H7 (cell line): ENCODE results near the gene BRINP3. TPM values are rescaled to one million over a fixed set of nuclear protein-coding genes. Genes with fewer than 3 reads are reported as not detected.

Source experiments
- DNase-seq: peaks from one replicate; pipeline ENCODE4 v3.0.0; 2012
- H3K27me3 ChIP-seq: 2 replicates; pipeline ENCODE4 v1.6.0; 2011; ENCODE audit warnings: mild to moderate bottlenecking, low read length; ENCODE audit not compliant: control insufficient read depth, insufficient read depth
- H3K36me3 ChIP-seq: replicated peaks from 2 replicates; pipeline ENCODE4 v1.5.1; 2011; ENCODE audit warnings: low read length; ENCODE audit not compliant: control insufficient read depth, insufficient read depth
- H3K4me3 ChIP-seq: 2 replicates; pipeline ENCODE4 v1.5.1; 2011; ENCODE audit warnings: low read depth, mild to moderate bottlenecking, control low read depth, low read length, moderate library complexity; ENCODE audit not compliant: insufficient read depth
- total RNA-seq: library from RNA; depleted of rRNA; stranded (reverse); fragments of >200 nt; shearing (Covaris generic); gene quantifications from 2 replicates; pipeline ENCODE4 v1.2.3, GENCODE V29; 2014

BRINP3 gene
- total RNA-seq, 1 experiment from 2014 or later = not detected

DNA sequence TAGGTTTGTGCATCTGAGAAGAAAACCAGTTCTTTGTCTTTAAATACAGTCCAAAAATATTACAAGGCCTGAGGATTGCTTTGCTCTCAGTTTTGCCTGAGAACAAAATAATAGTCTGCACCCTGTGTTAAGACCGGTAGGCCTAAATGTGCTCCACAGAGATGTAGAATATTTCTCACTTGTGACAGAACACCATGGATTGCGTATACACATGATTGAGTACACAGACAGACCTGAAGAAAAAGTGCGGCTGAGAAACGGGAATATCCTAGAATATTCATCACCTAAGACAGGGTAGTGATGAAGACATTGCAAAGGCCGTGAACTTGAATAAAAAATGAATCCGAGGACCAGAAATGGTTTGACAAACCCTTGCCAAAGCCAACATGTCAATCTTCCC lies 155.4 kb downstream of the BRINP3 start:
- no peaks in the 10 kb centered on the region for H3K36me3 ChIP-seq
- H3K27me3 ChIP-seq = no peaks in the 10 kb centered on the region
- DNase-seq = no peak
- no peak overlapping the region for H3K4me3 ChIP-seq

- Histone ChIP-seq H3K36me3 (no peaks in the 10 kb centered on the region), H3K27me3 (no peaks in the 10 kb centered on the region), H3K4me3 (no peak overlapping the region)
- no peak for DNase-seq
Measured at GRCh38 chr1:190320952-190321351, 156.7 kb downstream of the BRINP3 start.

GRCh38 chr1:190312763-190313162 lies 164.9 kb downstream of the BRINP3 start:
- no peaks in the 10 kb centered on the region for H3K36me3 ChIP-seq
- no peak for DNase-seq
- no peaks in the 10 kb centered on the region for H3K27me3 ChIP-seq
- no peak overlapping the region for H3K4me3 ChIP-seq

DNA sequence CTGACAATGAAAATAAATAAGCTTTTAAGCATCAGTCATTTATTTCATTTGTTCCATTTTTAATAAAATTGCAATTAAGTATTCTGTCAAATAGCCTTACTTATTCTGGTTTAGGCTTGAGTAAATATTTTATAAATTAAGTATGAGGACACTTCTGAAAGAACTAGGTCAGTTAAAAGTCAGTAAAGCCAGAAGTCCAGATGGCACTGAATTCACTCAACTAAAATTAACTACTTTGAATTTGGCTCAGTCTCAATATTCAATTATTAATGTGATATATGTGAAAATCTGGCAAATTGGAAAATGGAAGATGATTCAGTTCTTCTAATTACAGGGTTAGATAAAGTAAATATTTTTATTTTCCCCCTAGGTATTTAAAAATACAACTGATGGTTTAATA lies 174.2 kb downstream of the BRINP3 start:
- no peaks in the 10 kb centered on the region for H3K27me3 ChIP-seq
- H3K4me3 ChIP-seq = no peak overlapping the region
- no peak for DNase-seq
- no peaks in the 10 kb centered on the region for H3K36me3 ChIP-seq

DNA sequence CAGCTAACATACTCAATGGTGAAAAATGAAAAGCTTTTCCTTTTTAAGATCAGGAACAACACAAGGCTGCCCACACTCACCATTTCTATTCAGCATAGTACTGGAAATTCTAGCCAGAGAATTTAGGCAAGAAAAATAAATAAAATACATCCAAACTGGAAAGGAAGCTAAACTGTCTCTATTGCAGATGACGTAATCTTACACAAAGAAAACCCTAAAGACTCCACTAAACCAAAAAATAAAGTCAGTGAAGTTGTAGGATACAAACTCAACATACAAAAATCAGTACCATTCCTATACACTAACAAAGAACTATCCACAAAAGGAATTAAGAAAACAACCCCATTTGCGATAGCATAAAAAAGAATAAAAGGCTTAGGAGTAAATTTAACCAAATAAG lies 181.2 kb downstream of the BRINP3 start:
- Histone ChIP-seq H3K4me3 (no peak overlapping the region), H3K27me3 (no peaks in the 10 kb centered on the region)
- no peak for DNase-seq

GRCh38 chr1:190289897-190290296 lies 187.8 kb downstream of the BRINP3 start:
- Histone ChIP-seq H3K27me3 (no peaks in the 10 kb centered on the region), H3K4me3 (no peak overlapping the region), H3K36me3 (no peaks in the 10 kb centered on the region)
- DNase-seq = no peak

More for the DNA sequence above, 181.2 kb downstream of the BRINP3 start:
- no peaks in the 10 kb centered on the region for H3K36me3 ChIP-seq

DNA sequence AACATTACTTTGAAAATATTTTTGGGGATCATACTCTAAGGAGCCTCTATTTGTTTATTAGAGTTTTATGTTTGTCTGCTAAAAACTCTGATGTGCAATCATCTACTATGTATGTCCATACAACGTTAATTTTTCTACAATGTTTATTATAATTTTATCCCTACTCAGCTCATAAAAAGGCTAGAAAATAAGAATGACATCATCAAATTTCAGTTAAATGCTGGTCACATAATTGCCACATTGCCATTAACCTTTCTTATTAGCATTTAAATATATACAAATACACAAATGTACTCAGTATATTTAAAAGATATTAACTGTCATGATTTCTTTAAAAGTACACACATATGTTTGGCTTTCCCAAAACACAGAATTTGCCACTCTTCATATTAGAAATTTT lies 191.6 kb downstream of the BRINP3 start:
- no peak overlapping the region for H3K4me3 ChIP-seq
- no peaks in the 10 kb centered on the region for H3K27me3 ChIP-seq
- H3K36me3 ChIP-seq = no peaks in the 10 kb centered on the region
- DNase-seq = no peak

- peak; percentile 2 for DNase-seq
Measured at GRCh38 chr1:190277107-190277506, 200.6 kb downstream of the BRINP3 start.

GRCh38 chr1:190274721-190275120 lies 202.9 kb downstream of the BRINP3 start:
- DNase-seq = no peak
- H3K27me3 ChIP-seq = no peaks in the 10 kb centered on the region
- no peaks in the 10 kb centered on the region for H3K36me3 ChIP-seq
- H3K4me3 ChIP-seq = no peak overlapping the region

More at GRCh38 chr1:190277107-190277506, 200.6 kb downstream of the BRINP3 start:
- Histone ChIP-seq H3K27me3 (no peaks in the 10 kb centered on the region), H3K4me3 (no peak overlapping the region), H3K36me3 (no peaks in the 10 kb centered on the region)

DNA sequence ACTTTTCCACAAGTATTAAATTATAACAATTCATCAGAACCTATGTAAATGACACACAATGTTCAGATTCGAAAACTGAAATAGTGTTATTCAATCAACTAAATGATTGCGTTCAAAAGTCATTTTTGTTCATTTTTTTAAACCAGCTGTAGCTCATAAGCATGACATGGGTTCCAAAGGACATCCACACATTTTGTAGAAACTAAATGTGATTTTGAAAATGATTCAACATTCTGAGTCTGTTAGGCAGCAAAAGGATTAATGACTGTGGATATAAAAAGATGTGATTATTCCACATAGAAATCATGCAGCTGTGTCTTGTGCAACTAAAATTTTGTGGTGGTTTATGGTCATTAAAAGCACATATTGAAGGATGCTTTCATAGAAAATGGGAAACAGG lies 204.5 kb downstream of the BRINP3 start:
- no peaks in the 10 kb centered on the region for H3K36me3 ChIP-seq

DNA sequence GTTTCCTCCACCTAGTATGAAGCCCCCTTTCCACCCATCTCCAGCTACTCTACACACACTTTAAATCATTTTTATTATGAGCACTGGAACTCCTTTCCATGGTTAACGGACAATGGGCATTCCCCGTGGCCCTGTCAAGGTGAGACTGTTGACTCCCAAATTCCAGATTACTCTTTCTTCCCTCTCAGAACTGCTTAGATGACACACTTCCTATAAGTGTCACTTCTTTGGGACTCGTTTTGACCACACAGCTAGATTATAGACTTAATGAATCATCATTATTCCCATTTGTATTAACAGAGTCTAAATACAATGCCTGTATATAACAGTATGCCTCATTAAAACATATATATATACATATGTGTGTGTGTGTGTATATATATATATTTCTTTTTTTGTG lies 215.1 kb downstream of the BRINP3 start:
- Histone ChIP-seq H3K4me3 (no peak overlapping the region), H3K36me3 (no peaks in the 10 kb centered on the region), H3K27me3 (no peaks in the 10 kb centered on the region)
- no peak for DNase-seq

More for the DNA sequence above, 204.5 kb downstream of the BRINP3 start:
- DNase-seq = no peak
- Histone ChIP-seq H3K4me3 (no peak overlapping the region), H3K27me3 (no peaks in the 10 kb centered on the region)

GRCh38 chr1:190259424-190259823 lies 218.2 kb downstream of the BRINP3 start:
- Histone ChIP-seq H3K4me3 (no peak overlapping the region), H3K27me3 (no peaks in the 10 kb centered on the region), H3K36me3 (no peaks in the 10 kb centered on the region)
- no peak for DNase-seq

- H3K36me3 ChIP-seq = no peaks in the 10 kb centered on the region
- no peak overlapping the region for H3K4me3 ChIP-seq
- H3K27me3 ChIP-seq = no peaks in the 10 kb centered on the region
- DNase-seq = no peak
Measured at GRCh38 chr1:190258003-190258402, 219.7 kb downstream of the BRINP3 start.

GRCh38 chr1:190252046-190252445 lies 225.6 kb downstream of the BRINP3 start:
- Histone ChIP-seq H3K4me3 (no peak overlapping the region), H3K27me3 (no peaks in the 10 kb centered on the region), H3K36me3 (no peaks in the 10 kb centered on the region)
- no peak for DNase-seq

GRCh38 chr1:190250368-190250767 lies 227.3 kb downstream of the BRINP3 start:
- no peaks in the 10 kb centered on the region for H3K27me3 ChIP-seq
- H3K36me3 ChIP-seq = no peaks in the 10 kb centered on the region
- DNase-seq = no peak
- no peak overlapping the region for H3K4me3 ChIP-seq

DNA sequence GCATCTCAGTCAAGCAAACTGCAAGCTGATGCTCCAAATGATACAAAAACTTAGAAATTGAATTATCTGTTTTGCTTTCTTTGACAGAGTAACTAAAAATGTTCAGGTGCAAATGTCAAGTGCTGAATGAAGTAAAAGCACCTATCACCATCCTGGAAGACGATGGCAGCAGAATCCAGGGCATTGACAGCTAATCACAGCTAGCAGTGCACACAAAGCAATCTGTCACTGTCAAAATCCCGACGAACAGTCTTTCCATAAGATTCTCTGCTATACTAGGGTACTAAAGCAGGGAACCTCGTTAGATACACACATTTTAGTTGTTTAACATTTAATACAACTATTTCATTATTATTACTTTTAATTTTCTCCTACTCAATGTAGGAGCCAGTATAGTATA lies 233.3 kb downstream of the BRINP3 start:
- no peak overlapping the region for H3K4me3 ChIP-seq
- DNase-seq = no peak
- H3K36me3 ChIP-seq = no peaks in the 10 kb centered on the region
- H3K27me3 ChIP-seq = no peaks in the 10 kb centered on the region
